Measurements from ENCODE around the gene NLRP11.

The NLRP11 gene

GRCh38 chr19:55753401-55753800 lies 78.4 kb downstream of the NLRP11 start:
- TF ChIP-seq CTCF (IDR thresholded peaks at IDR 0.05): no peak
- no peaks in the 10 kb centered on the region for H3K36me3 ChIP-seq
- H3K4me1 ChIP-seq (ENCODE audit: control insufficient read depth in 1 of 2, insufficient read depth in 1 of 2, low read depth in 1 of 2, low read length in 1 of 2): no peaks in the 10 kb centered on the region
- no peak overlapping the region for H3K27ac ChIP-seq
- H3K4me3 ChIP-seq (ENCODE audit: low read depth in 1 of 2, low read length in 1 of 2): no peak overlapping the region
- no peaks in the 10 kb centered on the region for H3K9me3 ChIP-seq
- no peaks in the 10 kb centered on the region for H3K27me3 ChIP-seq

- Histone ChIP-seq H3K27me3 (no peaks in the 10 kb centered on the region), H3K9me3 (no peaks in the 10 kb centered on the region)
- no peak for TF ChIP-seq CTCF (IDR thresholded peaks at IDR 0.05)
These were observed 81.1 kb downstream of the NLRP11 start for GRCh38 chr19:55750715-55751114.

GRCh38 chr19:55738302-55738701 lies 93.5 kb downstream of the NLRP11 start, which contains the start of gene NLRP9:
TSS of gene NLRP9 (minus strand) at chr19:55738402. CDS start at chr19:55738374, 28 bp downstream.
- no peaks in the 10 kb centered on the region for H3K4me1 ChIP-seq (ENCODE audit: control insufficient read depth in 1 of 2, insufficient read depth in 1 of 2, low read depth in 1 of 2, low read length in 1 of 2)
- no peak within 1 kb of the TSS for H3K4me3 ChIP-seq (ENCODE audit: low read depth in 1 of 2, low read length in 1 of 2)
- no peak for TF ChIP-seq CTCF (IDR thresholded peaks at IDR 0.05)
- no peaks in the 10 kb centered on the region for H3K27me3 ChIP-seq
- H3K9me3 ChIP-seq: no peaks in the 10 kb centered on the region
- H3K36me3 ChIP-seq: no peaks in the 10 kb centered on the region
- no peak within 1 kb of the TSS for H3K27ac ChIP-seq

More at GRCh38 chr19:55750715-55751114, 81.1 kb downstream of the NLRP11 start:
- Histone ChIP-seq H3K36me3 (no peaks in the 10 kb centered on the region), H3K4me3 (ENCODE audit: low read depth in 1 of 2, low read length in 1 of 2) (no peak overlapping the region), H3K27ac (no peak overlapping the region), H3K4me1 (ENCODE audit: control insufficient read depth in 1 of 2, insufficient read depth in 1 of 2, low read depth in 1 of 2, low read length in 1 of 2) (no peaks in the 10 kb centered on the region)

Measured in neutrophil (primary cell).